ENCODE data around the gene GPATCH8.
A peak's percentile ranks its signal among the peaks of the same experiment; 100 is the strongest.
"Not testable (repeated sequence)": the region's sequence is repeated elsewhere in the genome, so short reads cannot be mapped to it uniquely, and the experiment has no call there.

Gene GPATCH8

GRCh38 chr17:44539673-44540072 is 36.5 kb upstream of the GPATCH8 start:
- Histone ChIP-seq H3K36me3 (ENCODE audit: insufficient read depth, low read length) (no peaks in the 10 kb centered on the region), H3K4me3 (ENCODE audit: low read length) (no peak overlapping the region), H3K27me3 (ENCODE audit: insufficient read depth, low read length) (no peaks in the 10 kb centered on the region), H2AFZ (ENCODE audit: low read depth, low read length) (no peak overlapping the region), H3K4me1 (ENCODE audit: insufficient read depth, low read length) (peaks cover 64% of the 10 kb centered on the region), H3K9me3 (ENCODE audit: low read length) (no peaks in the 10 kb centered on the region)

GRCh38 chr17:44537922-44538321 is 34.7 kb upstream of the GPATCH8 start:
- not testable (repeated sequence) for H3K4me3 ChIP-seq (ENCODE audit: low read length); H3K27me3 ChIP-seq (ENCODE audit: insufficient read depth, low read length); H3K36me3 ChIP-seq (ENCODE audit: insufficient read depth, low read length); H3K9me3 ChIP-seq (ENCODE audit: low read length); H2AFZ ChIP-seq (ENCODE audit: low read depth, low read length)
- H3K4me1 ChIP-seq (ENCODE audit: insufficient read depth, low read length): peaks cover 57% of the 10 kb centered on the region

GRCh38 chr17:44536090-44536953 is 33.1 kb upstream of the GPATCH8 start:
- Histone ChIP-seq H2AFZ (ENCODE audit: low read depth, low read length) (no peak overlapping the region), H3K36me3 (ENCODE audit: insufficient read depth, low read length) (no peaks in the 10 kb centered on the region), H3K4me3 (ENCODE audit: low read length) (no peak overlapping the region), H3K27me3 (ENCODE audit: insufficient read depth, low read length) (no peaks in the 10 kb centered on the region), H3K9me3 (ENCODE audit: low read length) (no peaks in the 10 kb centered on the region), H3K4me1 (ENCODE audit: insufficient read depth, low read length) (peaks cover 42% of the 10 kb centered on the region)

DNA sequence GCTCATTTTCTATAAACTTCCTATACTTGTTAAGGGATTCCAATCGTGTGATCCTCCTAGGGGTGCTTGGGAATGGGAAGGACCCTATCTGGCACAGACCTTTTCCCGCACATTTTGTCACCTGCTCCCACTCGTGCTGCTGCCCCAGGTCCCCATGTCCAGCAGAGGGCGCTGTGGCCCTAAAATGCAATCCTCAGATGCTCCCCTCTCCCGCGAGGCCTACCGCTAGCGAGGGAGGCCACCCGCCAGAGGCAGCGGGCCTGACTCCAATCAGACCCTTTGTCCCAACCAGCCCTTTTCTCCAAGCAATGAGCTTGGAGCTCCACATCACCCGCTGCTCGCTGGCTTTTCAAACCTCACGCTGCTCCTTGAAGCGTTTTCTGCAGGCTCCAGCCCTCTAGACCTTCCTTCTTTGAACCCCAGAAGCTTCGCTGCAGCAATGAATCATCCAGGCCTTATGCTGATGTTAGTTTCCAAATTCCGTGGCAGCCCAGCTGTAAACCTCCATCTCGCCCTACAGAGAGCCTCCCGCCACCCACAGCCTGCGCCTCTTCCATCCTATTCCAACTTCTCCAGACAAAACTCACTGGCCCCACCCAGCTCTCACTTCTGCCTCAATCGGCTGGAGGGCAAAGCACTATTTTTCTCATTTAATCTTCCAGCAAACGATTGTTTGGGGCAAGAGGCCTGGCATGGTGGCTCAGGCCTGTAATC is 30.5 kb upstream of the GPATCH8 start:
- H3K36me3 ChIP-seq (ENCODE audit: insufficient read depth, low read length): no peaks in the 10 kb centered on the region
- no peaks in the 10 kb centered on the region for H3K27me3 ChIP-seq (ENCODE audit: insufficient read depth, low read length)
- peaks cover 21% of the 10 kb centered on the region for H3K4me1 ChIP-seq (ENCODE audit: insufficient read depth, low read length)
- peak overlapping the region; percentile 69 for H2AFZ ChIP-seq (ENCODE audit: low read depth, low read length)
- H3K4me3 ChIP-seq (ENCODE audit: low read length): peak overlapping the region; percentile 41
- peaks cover 2% of the 10 kb centered on the region for H3K9me3 ChIP-seq (ENCODE audit: low read length)

DNA sequence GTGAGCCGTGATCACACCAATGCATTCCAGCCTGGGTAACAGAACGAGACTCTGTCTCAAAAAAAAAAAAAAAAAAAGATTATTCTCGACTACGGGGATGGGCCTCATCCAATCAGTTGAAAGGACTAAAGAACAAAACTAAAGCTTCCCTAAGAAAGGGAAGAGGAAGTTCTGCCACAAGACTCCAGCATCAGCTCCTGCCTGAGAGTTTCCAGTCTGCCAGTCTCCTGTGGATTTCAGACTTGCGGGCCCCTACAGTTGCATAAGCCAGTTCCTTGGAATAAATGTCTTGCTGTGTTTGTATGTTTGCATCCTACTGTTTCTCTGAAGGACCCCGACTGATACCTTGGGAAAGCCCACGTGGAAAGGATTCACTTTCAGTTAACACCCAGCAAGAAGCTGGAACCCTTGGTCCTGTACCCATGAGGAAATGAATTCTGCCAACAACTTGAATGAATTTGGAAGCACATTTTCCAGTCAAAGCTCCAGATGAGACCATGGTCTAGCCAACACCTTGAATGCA is 27.8 kb upstream of the GPATCH8 start:
- Histone ChIP-seq H3K36me3 (ENCODE audit: insufficient read depth, low read length) (no peaks in the 10 kb centered on the region), H2AFZ (ENCODE audit: low read depth, low read length) (no peak overlapping the region), H3K27me3 (ENCODE audit: insufficient read depth, low read length) (no peaks in the 10 kb centered on the region), H3K9me3 (ENCODE audit: low read length) (peaks cover 2% of the 10 kb centered on the region), H3K4me3 (ENCODE audit: low read length) (no peak overlapping the region), H3K4me1 (ENCODE audit: insufficient read depth, low read length) (peaks cover 9% of the 10 kb centered on the region)

DNA sequence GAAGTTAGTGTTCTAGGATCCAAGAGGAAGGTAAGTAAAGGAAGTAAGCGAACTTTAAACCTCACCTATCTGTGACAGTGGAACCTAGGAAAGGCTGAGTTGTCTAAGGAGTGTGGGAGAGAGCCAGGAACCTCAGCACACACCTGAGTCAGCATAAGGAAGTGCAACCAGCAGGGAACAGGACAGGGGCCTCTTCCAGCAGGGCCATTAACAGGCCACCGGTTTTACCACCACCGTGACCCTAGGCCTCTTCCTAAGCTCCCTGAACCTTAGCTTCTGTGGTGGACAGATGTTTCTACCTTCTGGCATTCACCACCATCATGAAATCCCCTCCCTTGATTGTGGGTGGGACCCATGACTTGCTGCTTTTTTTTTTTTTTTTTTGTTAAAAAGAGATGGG is 26.7 kb upstream of the GPATCH8 start:
- Histone ChIP-seq H3K9me3 (ENCODE audit: low read length) (peaks cover 2% of the 10 kb centered on the region), H3K4me3 (ENCODE audit: low read length) (no peak overlapping the region), H2AFZ (ENCODE audit: low read depth, low read length) (no peak overlapping the region), H3K27me3 (ENCODE audit: insufficient read depth, low read length) (no peaks in the 10 kb centered on the region), H3K4me1 (ENCODE audit: insufficient read depth, low read length) (peaks cover 8% of the 10 kb centered on the region), H3K36me3 (ENCODE audit: insufficient read depth, low read length) (no peaks in the 10 kb centered on the region)

GRCh38 chr17:44527954-44528353 is 24.7 kb upstream of the GPATCH8 start:
- Histone ChIP-seq H2AFZ (ENCODE audit: low read depth, low read length) (no peak overlapping the region), H3K4me3 (ENCODE audit: low read length) (no peak overlapping the region), H3K36me3 (ENCODE audit: insufficient read depth, low read length) (no peaks in the 10 kb centered on the region), H3K4me1 (ENCODE audit: insufficient read depth, low read length) (no peaks in the 10 kb centered on the region), H3K27me3 (ENCODE audit: insufficient read depth, low read length) (no peaks in the 10 kb centered on the region), H3K9me3 (ENCODE audit: low read length) (peaks cover 2% of the 10 kb centered on the region)

- Histone ChIP-seq H3K9me3 (ENCODE audit: low read length) (peaks cover 2% of the 10 kb centered on the region), H3K4me3 (ENCODE audit: low read length) (no peak overlapping the region)
Observed at GRCh38 chr17:44527102-44527501, 23.9 kb upstream of the GPATCH8 start.

DNA sequence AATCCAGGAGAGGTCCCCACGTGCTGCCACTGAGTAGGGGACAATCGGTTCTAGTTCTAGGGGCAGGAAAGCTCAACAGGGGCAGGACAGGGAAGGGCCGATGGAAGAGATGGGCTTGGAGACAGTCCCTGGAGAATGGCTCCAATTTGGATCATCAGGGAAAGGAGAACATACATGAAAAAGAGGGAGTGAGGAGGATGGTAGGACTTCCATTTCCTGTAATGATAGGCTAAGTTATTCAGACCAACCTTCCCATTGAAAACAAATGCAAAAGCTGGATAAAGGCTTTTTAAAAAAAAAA is 20.4 kb upstream of the GPATCH8 start:
- no peaks in the 10 kb centered on the region for H3K9me3 ChIP-seq (ENCODE audit: low read length)
- H3K36me3 ChIP-seq (ENCODE audit: insufficient read depth, low read length): no peaks in the 10 kb centered on the region
- H2AFZ ChIP-seq (ENCODE audit: low read depth, low read length): no peak overlapping the region
- H3K4me1 ChIP-seq (ENCODE audit: insufficient read depth, low read length): no peaks in the 10 kb centered on the region
- no peak overlapping the region for H3K4me3 ChIP-seq (ENCODE audit: low read length)
- H3K27me3 ChIP-seq (ENCODE audit: insufficient read depth, low read length): no peaks in the 10 kb centered on the region

More at GRCh38 chr17:44527102-44527501, 23.9 kb upstream of the GPATCH8 start:
- Histone ChIP-seq H3K27me3 (ENCODE audit: insufficient read depth, low read length) (no peaks in the 10 kb centered on the region), H2AFZ (ENCODE audit: low read depth, low read length) (no peak overlapping the region), H3K36me3 (ENCODE audit: insufficient read depth, low read length) (no peaks in the 10 kb centered on the region), H3K4me1 (ENCODE audit: insufficient read depth, low read length) (no peaks in the 10 kb centered on the region)

- H2AFZ ChIP-seq (ENCODE audit: low read depth, low read length): no peak overlapping the region
- no peaks in the 10 kb centered on the region for H3K9me3 ChIP-seq (ENCODE audit: low read length)
- no peaks in the 10 kb centered on the region for H3K27me3 ChIP-seq (ENCODE audit: insufficient read depth, low read length)
- H3K4me3 ChIP-seq (ENCODE audit: low read length): no peak overlapping the region
- no peaks in the 10 kb centered on the region for H3K4me1 ChIP-seq (ENCODE audit: insufficient read depth, low read length)
- no peaks in the 10 kb centered on the region for H3K36me3 ChIP-seq (ENCODE audit: insufficient read depth, low read length)
Observed at GRCh38 chr17:44522883-44523671, 19.9 kb upstream of the GPATCH8 start.

DNA sequence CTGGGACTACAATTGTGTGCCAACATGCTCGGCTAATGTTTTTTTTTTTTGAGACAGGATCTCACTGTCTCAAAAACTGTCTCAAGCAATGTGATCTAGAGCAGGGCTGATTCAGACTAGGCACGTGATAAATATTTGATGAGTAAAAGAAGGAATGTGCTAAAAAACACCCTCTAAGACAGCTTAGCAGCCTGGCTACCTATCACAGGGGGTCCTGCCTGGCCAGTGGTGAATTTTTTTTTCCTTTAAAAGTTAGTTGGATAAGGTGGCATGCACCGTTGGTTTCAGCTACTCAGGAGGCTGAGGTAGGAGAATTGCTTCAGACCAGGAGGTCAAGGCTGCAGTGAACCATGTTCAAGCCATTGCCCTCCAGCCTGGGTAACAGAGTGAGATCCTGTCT is 14.8 kb upstream of the GPATCH8 start:
- no peak overlapping the region for H2AFZ ChIP-seq (ENCODE audit: low read depth, low read length)
- no peak overlapping the region for H3K4me3 ChIP-seq (ENCODE audit: low read length)
- no peaks in the 10 kb centered on the region for H3K27me3 ChIP-seq (ENCODE audit: insufficient read depth, low read length)
- H3K4me1 ChIP-seq (ENCODE audit: insufficient read depth, low read length): no peaks in the 10 kb centered on the region
- no peaks in the 10 kb centered on the region for H3K36me3 ChIP-seq (ENCODE audit: insufficient read depth, low read length)
- no peaks in the 10 kb centered on the region for H3K9me3 ChIP-seq (ENCODE audit: low read length)

- Histone ChIP-seq H3K4me3 (ENCODE audit: low read length) (peak overlapping the region; percentile 55), H2AFZ (ENCODE audit: low read depth, low read length) (peak overlapping the region; percentile 30)
- H3K9me3 ChIP-seq (ENCODE audit: low read length); H3K4me1 ChIP-seq (ENCODE audit: insufficient read depth, low read length); H3K36me3 ChIP-seq (ENCODE audit: insufficient read depth, low read length); H3K27me3 ChIP-seq (ENCODE audit: insufficient read depth, low read length): not testable (repeated sequence)
Observed at GRCh38 chr17:44511241-44512134, 8.3 kb upstream of the GPATCH8 start.

Data from neuron (in vitro differentiated cells).